HCT116 (cell line): ENCODE measurements around the gene SLC25A31. TPM values are rescaled to one million over a fixed set of nuclear protein-coding genes. Genes with fewer than 3 reads are reported as not detected.

Source experiments
- ATAC-seq: fragments of 200-7000 bp; cut with Tn5 transposase; 2 replicates; pipeline ENCODE4 v1.9.1; 2020; ENCODE audit warnings: mild to moderate bottlenecking, moderate library complexity
- BruUV-seq: library from RNA; stranded (reverse); fragments of 400-500 nt; replicated peaks from 2 replicates; lab custom pipeline; 2021; lab: Mats Ljungman, UMichigan
- CTCF ChIA-PET: fragments of 300-600 bp; sonication (Branson Sonifier 250); formaldehyde crosslinking; loops from one replicate; lab custom pipeline; 2021; ENCODE audit warnings: antibody characterized with exemption; lab: Charles Lee
- POLR2A ChIA-PET: fragments of 300-600, 350-600 bp; sonication (Branson Sonifier 250); formaldehyde crosslinking; loops from one replicate; lab custom pipeline; 2021; ENCODE audit warnings: antibody characterized with exemption; lab: Charles Lee
- RAD21 ChIA-PET, 2 experiments: fragments of 300-600 bp; sonication (Branson Sonifier 250); formaldehyde crosslinking; loops; one replicate each; lab custom pipeline; 2023; ENCODE audit warnings: low total read pairs in 2 of 2; ENCODE audit not compliant: uncharacterized antibody in 2 of 2, unreplicated experiment in 2 of 2, low non-redundant PET in 1 of 2; lab: Charles Lee
- DNase-seq: peaks from one replicate; pipeline ENCODE4 v3.0.0-alpha.2; 2010; ENCODE audit warnings: low read depth, low spot score
- H2AFZ ChIP-seq: fragments of 200-600 bp; shearing (Covaris generic), sonication (generic); 2 replicates; pipeline ENCODE4 v1.6.1; 2017; ENCODE audit warnings: low read depth, mixed run types, mixed read lengths, antibody characterized with exemption, low read length; ENCODE audit not compliant: poor library complexity, severe bottlenecking
- H3K27ac ChIP-seq: 2 replicates; pipeline ENCODE4 v1.5.1; 2012; ENCODE audit warnings: low read depth, low read length
- H3K27me3 ChIP-seq: fragments of 200-600 bp; sonication (generic); 2 replicates; pipeline ENCODE4 v1.6.1; 2016; ENCODE audit warnings: mixed run types, low read length, mixed read lengths; ENCODE audit not compliant: insufficient read depth
- H3K36me3 ChIP-seq, 2 experiments: fragments of 200-500 bp in 1 of 2; fragments of 200-600 bp in 1 of 2; sonication (Bioruptor generic) in 1 of 2; sonication (generic) in 1 of 2; 2 replicates each; pipeline versions ENCODE4 v1.5.1 to v1.6.1; 2014 to 2016; ENCODE audit warnings: low read length in 2 of 2, inconsistent platforms in 1 of 2, mixed read lengths in 1 of 2, mixed run types in 1 of 2; ENCODE audit not compliant: insufficient read depth in 2 of 2, control insufficient read depth in 1 of 2
- H3K4me1 ChIP-seq, 2 experiments: fragments of 200-600 bp in 1 of 2; sonication (generic) in 1 of 2; 2 replicates each; pipeline versions ENCODE4 v1.5.1 to v1.6.1; 2012 to 2017; ENCODE audit warnings: low read length in 2 of 2, inconsistent platforms in 1 of 2, mild to moderate bottlenecking in 1 of 2, mixed read lengths in 1 of 2, mixed run types in 1 of 2, moderate library complexity in 1 of 2; ENCODE audit not compliant: insufficient read depth in 2 of 2, control insufficient read depth in 1 of 2
- H3K4me2 ChIP-seq: fragments of 200-600 bp; sonication (generic); 2 replicates; pipeline ENCODE4 v1.6.1; 2017; ENCODE audit warnings: mixed run types, low read length, mixed read lengths
- H3K4me3 ChIP-seq, 2 experiments: fragments of 200-600 bp in 1 of 2; sonication (generic) in 1 of 2; replicated peaks in 1 of 2; 2 replicates each; pipeline ENCODE4 v1.5.1; 2011 to 2016; ENCODE audit warnings: low read length in 2 of 2, control low read depth in 1 of 2, low read depth in 1 of 2, mild to moderate bottlenecking in 1 of 2, mixed read lengths in 1 of 2, mixed run types in 1 of 2
- H3K79me2 ChIP-seq: fragments of 200-600 bp; sonication (generic); 2 replicates; pipeline ENCODE4 v1.6.1; 2017; ENCODE audit warnings: mild to moderate bottlenecking, mixed run types, low read length, moderate library complexity, mixed read lengths; ENCODE audit not compliant: insufficient read depth
- H3K9ac ChIP-seq: fragments of 200-600 bp; sonication (generic); 2 replicates; pipeline ENCODE4 v1.6.1; 2016; ENCODE audit warnings: low read length, mixed read lengths
- H3K9me2 ChIP-seq: fragments of 200-600 bp; sonication (generic), shearing (Covaris generic); 2 replicates; pipeline ENCODE4 v1.6.1; 2017; ENCODE audit warnings: mixed run types, mild to moderate bottlenecking, moderate library complexity; ENCODE audit not compliant: insufficient read depth
- H3K9me3 ChIP-seq, 2 experiments: fragments of 200-500 bp in 1 of 2; fragments of 200-600 bp in 1 of 2; sonication (Bioruptor generic) in 1 of 2; sonication (generic) in 1 of 2; 2 replicates each; pipeline ENCODE4 v1.6.1; 2014 to 2017; ENCODE audit warnings: low read length in 2 of 2, mixed read lengths in 2 of 2, inconsistent platforms in 1 of 2, low read depth in 1 of 2, mild to moderate bottlenecking in 1 of 2, mixed run types in 1 of 2, moderate library complexity in 1 of 2; ENCODE audit not compliant: control insufficient read depth in 1 of 2, insufficient read depth in 1 of 2
- H4K20me1 ChIP-seq: fragments of 200-600 bp; sonication (generic), shearing (Covaris generic); 2 replicates; pipeline ENCODE4 v1.6.1; 2017; ENCODE audit warnings: mixed run types, mild to moderate bottlenecking, moderate library complexity; ENCODE audit not compliant: insufficient read depth
- FOSL1 ChIP-seq: IDR thresholded peaks from 2 replicates; pipeline ENCODE4 v1.6.1; 2012; ENCODE audit warnings: low read depth
- JUND ChIP-seq: IDR thresholded peaks from 2 replicates; pipeline ENCODE4 v1.6.1; 2012
- POLR2A ChIP-seq: IDR thresholded peaks from 2 replicates; pipeline ENCODE4 v1.7.0; 2011; ENCODE audit warnings: borderline replicate concordance; ENCODE audit not compliant: insufficient read depth, insufficient read length; ENCODE audit errors: extremely low read depth
- RAD21 ChIP-seq: IDR thresholded peaks from 2 replicates; pipeline ENCODE4 v1.6.1; 2012; ENCODE audit warnings: low read depth, mild to moderate bottlenecking
- SP1 ChIP-seq: IDR thresholded peaks from 2 replicates; pipeline ENCODE4 v1.6.1; 2012; ENCODE audit warnings: low read depth
- SRF ChIP-seq: IDR thresholded peaks from 2 replicates; pipeline ENCODE4 v1.6.1; 2012; ENCODE audit warnings: low read depth
- ZFX ChIP-seq: fragments of 450-650 bp; IDR thresholded peaks from 2 replicates; pipeline ENCODE4 v1.6.1; 2017
- intact Hi-C: fragments of 100-400 bp; cut with micrococcal nuclease; formaldehyde crosslinking; loops from 2 replicates; pipeline ENCODE4 v1.10.0; 2022
- total RNA-seq: library from RNA; stranded (reverse); gene quantifications from one replicate; pipeline ENCODE4 v1.2.1, GENCODE V29; 2021; ENCODE audit not compliant: unreplicated experiment
- TF ChIP-seq, protein P1 (sequence below): IDR thresholded peaks from 2 replicates; pipeline ENCODE4 v1.6.1; 2012

SLC25A31 gene
- total RNA-seq, 1 experiment from 2014 or later = not detected

DNA sequence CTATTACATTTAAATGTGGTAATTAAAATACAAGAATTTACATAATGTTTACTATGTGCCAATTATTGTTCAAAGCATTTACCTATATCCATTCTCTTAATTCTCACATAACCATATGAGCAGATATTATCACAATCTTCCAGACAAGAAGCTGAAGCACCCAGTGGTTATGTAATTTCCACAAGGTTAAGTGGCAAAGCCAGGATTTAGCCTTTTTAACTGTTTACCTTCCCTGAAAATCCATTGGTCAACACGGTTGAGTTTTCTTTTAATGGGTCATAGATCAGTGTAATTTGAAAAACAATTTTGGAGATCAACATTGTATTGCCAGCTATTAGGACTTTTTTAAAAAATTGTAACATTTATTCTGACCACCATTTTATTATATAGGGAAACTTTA, 63.3 kb downstream of the SLC25A31 start:
- peaks cover 38% of the 10 kb centered on the region for H3K79me2 ChIP-seq
- intact Hi-C loops = no loop called here
- CTCF ChIA-PET = no interaction called here

DNA sequence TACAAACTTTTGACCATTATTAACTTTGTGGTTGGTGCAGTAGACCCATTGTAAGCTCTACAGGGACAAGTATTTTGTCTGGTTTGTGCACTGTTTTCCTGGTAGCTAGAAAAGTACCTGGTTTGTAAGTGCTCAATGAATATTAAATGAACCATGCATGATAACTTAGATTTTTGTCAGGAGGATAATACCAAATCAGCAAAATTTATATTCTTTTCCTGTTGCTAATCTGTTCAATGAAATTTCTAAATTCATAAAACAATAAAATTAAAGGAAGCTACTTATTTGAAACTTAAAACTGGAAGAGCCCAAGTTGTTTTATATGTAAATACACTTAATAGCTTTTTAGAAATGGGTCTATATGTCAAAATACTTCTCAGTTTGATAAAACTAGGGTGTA, 69.5 kb downstream of the SLC25A31 start:
- H3K4me3 ChIP-seq = no peak overlapping the region
- H3K4me1 ChIP-seq = no peaks in the 10 kb centered on the region
- no TSS peak for BruUV-seq
- intact Hi-C loops = no loop called here
- no peaks in the 10 kb centered on the region for H4K20me1 ChIP-seq
- H3K9me2 ChIP-seq = no peaks in the 10 kb centered on the region
- H3K36me3 ChIP-seq = peaks cover 0 to 3% of the 10 kb centered on the region in 2 experiments; a peak in 1 of 4 replicates
- no peak overlapping the region for H3K9ac ChIP-seq
- no peak overlapping the region for H2AFZ ChIP-seq
- DNase-seq (no peak), ATAC-seq (no peak)
- H3K9me3 ChIP-seq = no peaks in the 10 kb centered on the region
- peaks cover 7% of the 10 kb centered on the region; the same call in 1 of the 2 replicates for H3K79me2 ChIP-seq
- TF ChIP-seq JUND (no peak), SP1 (no peak), POLR2A (no peak)
- CTCF ChIA-PET = no interaction called here
- POLR2A ChIA-PET = no interaction called here
- RAD21 ChIA-PET = no interaction called here
- H3K4me2 ChIP-seq = no peak overlapping the region
- no peak overlapping the region for H3K27ac ChIP-seq
- no peaks in the 10 kb centered on the region for H3K27me3 ChIP-seq

More for the DNA sequence above, 63.3 kb downstream of the SLC25A31 start:
- Histone ChIP-seq H3K36me3 (no peaks in the 10 kb centered on the region), H3K9me2 (no peaks in the 10 kb centered on the region), H3K4me3 (no peak overlapping the region), H3K9me3 (no peaks in the 10 kb centered on the region), H4K20me1 (no peaks in the 10 kb centered on the region), H3K27me3 (no peaks in the 10 kb centered on the region), H3K9ac (no peak overlapping the region), H3K4me1 (no peaks in the 10 kb centered on the region), H3K27ac (no peak overlapping the region), H3K4me2 (no peak overlapping the region), H2AFZ (no peak overlapping the region)
- DNase-seq = no peak
- BruUV-seq = no TSS peak
- POLR2A ChIA-PET = no interaction called here
- no peak for ATAC-seq
- TF ChIP-seq RAD21 (no peak), ZFX (no peak), SRF (no peak), FOSL1 (no peak), SP1 (no peak), POLR2A (no peak)
- TF ChIP-seq, protein P1, sequence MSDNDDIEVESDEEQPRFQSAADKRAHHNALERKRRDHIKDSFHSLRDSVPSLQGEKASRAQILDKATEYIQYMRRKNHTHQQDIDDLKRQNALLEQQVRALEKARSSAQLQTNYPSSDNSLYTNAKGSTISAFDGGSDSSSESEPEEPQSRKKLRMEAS = no peak
- RAD21 ChIA-PET = no interaction called here
